ENCODE measurements around the gene SH3TC1. TPM values are rescaled to one million over a fixed set of nuclear protein-coding genes. Genes with fewer than 3 reads are reported as not detected.

SH3TC1 gene
- polyA plus RNA-seq, 1 donor (not counting 4 experiments of a cell fraction or from before 2014, with no cell fraction given) = 12.3 TPM

- Histone ChIP-seq H3K36me3 (ENCODE audit: control insufficient read depth in 2 of 2, extremely low read depth in 1 of 2, insufficient read depth in 2 of 2, low read length in 2 of 2) (peaks cover 9 to 17% of the 10 kb centered on the region in 2 experiments), H3K27me3 (ENCODE audit: control insufficient read depth, extremely low read depth, insufficient read depth, low read length) (no peaks in the 10 kb centered on the region), H4K20me1 (ENCODE audit: control insufficient read depth, extremely low read depth, insufficient read depth, low read length) (no peaks in the 10 kb centered on the region), H3K4me3 (ENCODE audit: control insufficient read depth in 2 of 3, extremely low read depth in 1 of 3, insufficient read depth in 2 of 3, low read depth in 1 of 3, low read length in 3 of 3) (no peak overlapping the region), H3K79me2 (ENCODE audit: control insufficient read depth, insufficient read depth, low read length) (peaks cover 64% of the 10 kb centered on the region), H3K9me1 (ENCODE audit: control insufficient read depth, extremely low read depth, insufficient read depth, low read length) (no peaks in the 10 kb centered on the region), H3K4me2 (ENCODE audit: control insufficient read depth, extremely low read depth, insufficient read depth, low read depth, low read length) (no peak overlapping the region), H3K27ac (ENCODE audit: control insufficient read depth, insufficient read depth, low read length) (no peak overlapping the region), H2AFZ (ENCODE audit: control insufficient read depth, low read length) (no peak overlapping the region), H3K9me3 (ENCODE audit: control insufficient read depth, low read depth, low read length) (no peaks in the 10 kb centered on the region), H3K9ac (ENCODE audit: control insufficient read depth, extremely low read depth, insufficient read depth, low read length) (no peak overlapping the region), H3K4me1 (ENCODE audit: control insufficient read depth, extremely low read depth, insufficient read depth, low read length) (peaks cover 53% of the 10 kb centered on the region)
- dilution Hi-C loops (cut with MboI; ENCODE audit: extremely low pct_ligation_motif_present, low sequenced_read_pairs) = no loop called here
- TF ChIP-seq EZH2 (IDR thresholded peaks at IDR 0.05; ENCODE audit: low read length) (no peak), CTCF (optimal IDR thresholded peaks at IDR 0.05 in 1 of 3, IDR thresholded peaks at IDR 0.05 in 1 of 3, conservative IDR thresholded peaks at IDR 0.05 in 1 of 3; ENCODE audit: extremely low read depth in 1 of 3, insufficient read depth in 2 of 3, low read length in 3 of 3) (no peak)
- FAIRE-seq (no peak), DNase-seq (ENCODE audit: low read depth, low spot score) (no peak)
Observed at GRCh38 chr4:8203052-8203401, 3.9 kb downstream of the SH3TC1 start.

- no peak overlapping the region for H3K9ac ChIP-seq (ENCODE audit: control insufficient read depth, extremely low read depth, insufficient read depth, low read length)
- no peaks in the 10 kb centered on the region for H3K9me1 ChIP-seq (ENCODE audit: control insufficient read depth, extremely low read depth, insufficient read depth, low read length)
- H3K4me2 ChIP-seq (ENCODE audit: control insufficient read depth, extremely low read depth, insufficient read depth, low read depth, low read length) = no peak overlapping the region
- no peaks in the 10 kb centered on the region for H3K27me3 ChIP-seq (ENCODE audit: control insufficient read depth, extremely low read depth, insufficient read depth, low read length)
- dilution Hi-C loops (cut with MboI; ENCODE audit: extremely low pct_ligation_motif_present, low sequenced_read_pairs) = no loop called here
- H3K4me3 ChIP-seq (ENCODE audit: control insufficient read depth in 2 of 3, extremely low read depth in 1 of 3, insufficient read depth in 2 of 3, low read depth in 1 of 3, low read length in 3 of 3) = no peak overlapping the region
- H3K4me1 ChIP-seq (ENCODE audit: control insufficient read depth, extremely low read depth, insufficient read depth, low read length) = peaks cover 45% of the 10 kb centered on the region
- H4K20me1 ChIP-seq (ENCODE audit: control insufficient read depth, extremely low read depth, insufficient read depth, low read length) = no peaks in the 10 kb centered on the region
- no peak for DNase-seq (ENCODE audit: low read depth, low spot score)
- H3K9me3 ChIP-seq (ENCODE audit: control insufficient read depth, low read depth, low read length) = no peaks in the 10 kb centered on the region
- no peak for TF ChIP-seq EZH2 (IDR thresholded peaks at IDR 0.05; ENCODE audit: low read length)
- TF ChIP-seq CTCF (optimal IDR thresholded peaks at IDR 0.05 in 1 of 3, IDR thresholded peaks at IDR 0.05 in 1 of 3, conservative IDR thresholded peaks at IDR 0.05 in 1 of 3; ENCODE audit: extremely low read depth in 1 of 3, insufficient read depth in 2 of 3, low read length in 3 of 3) = no peak
- H3K79me2 ChIP-seq (ENCODE audit: control insufficient read depth, insufficient read depth, low read length) = peaks cover 64% of the 10 kb centered on the region
- H2AFZ ChIP-seq (ENCODE audit: control insufficient read depth, low read length) = no peak overlapping the region
- no peak overlapping the region for H3K27ac ChIP-seq (ENCODE audit: control insufficient read depth, insufficient read depth, low read length)
- no peak for FAIRE-seq
- peaks cover 11 to 19% of the 10 kb centered on the region in 2 experiments for H3K36me3 ChIP-seq (ENCODE audit: control insufficient read depth in 2 of 2, extremely low read depth in 1 of 2, insufficient read depth in 2 of 2, low read length in 2 of 2)
Observed at GRCh38 chr4:8203817-8204216, 4.7 kb downstream of the SH3TC1 start.

All from keratinocyte (primary cell).